ENCODE data around the gene FAM217B.

The FAM217B gene

DNA sequence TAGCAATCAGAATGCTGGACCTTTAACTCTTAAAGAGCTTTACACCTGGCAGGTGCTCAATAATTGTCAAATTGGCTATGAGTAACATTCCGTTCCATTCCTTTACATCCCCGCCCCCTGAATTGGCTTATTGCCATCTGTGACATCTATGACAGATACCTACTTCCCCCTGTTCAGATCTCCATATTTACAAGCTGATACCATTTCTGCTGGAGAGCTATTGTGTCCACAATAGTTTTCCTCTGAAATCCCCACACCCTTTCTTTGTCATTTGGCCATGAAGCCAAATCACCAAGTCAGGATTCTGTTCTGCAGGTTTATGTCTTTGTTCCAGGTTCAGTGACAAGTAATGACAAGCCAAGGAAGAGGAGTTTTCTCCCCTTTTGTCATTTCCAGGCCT lies 21.2 kb downstream of the FAM217B start:
- intact Hi-C loops (cut with DNase I; ENCODE audit: low total_unique reads): no loop called here
- Histone ChIP-seq H3K27ac (no peak overlapping the region), H3K36me3 (peaks cover 0 to 15% (median 12%) of the 10 kb centered on the region in 3 donors), H3K27me3 (no peaks in the 10 kb centered on the region), H3K4me1 (no peaks in the 10 kb centered on the region), H3K9me3 (no peaks in the 10 kb centered on the region), H3K4me3 (no peak overlapping the region)
- TF ChIP-seq, protein P1, sequence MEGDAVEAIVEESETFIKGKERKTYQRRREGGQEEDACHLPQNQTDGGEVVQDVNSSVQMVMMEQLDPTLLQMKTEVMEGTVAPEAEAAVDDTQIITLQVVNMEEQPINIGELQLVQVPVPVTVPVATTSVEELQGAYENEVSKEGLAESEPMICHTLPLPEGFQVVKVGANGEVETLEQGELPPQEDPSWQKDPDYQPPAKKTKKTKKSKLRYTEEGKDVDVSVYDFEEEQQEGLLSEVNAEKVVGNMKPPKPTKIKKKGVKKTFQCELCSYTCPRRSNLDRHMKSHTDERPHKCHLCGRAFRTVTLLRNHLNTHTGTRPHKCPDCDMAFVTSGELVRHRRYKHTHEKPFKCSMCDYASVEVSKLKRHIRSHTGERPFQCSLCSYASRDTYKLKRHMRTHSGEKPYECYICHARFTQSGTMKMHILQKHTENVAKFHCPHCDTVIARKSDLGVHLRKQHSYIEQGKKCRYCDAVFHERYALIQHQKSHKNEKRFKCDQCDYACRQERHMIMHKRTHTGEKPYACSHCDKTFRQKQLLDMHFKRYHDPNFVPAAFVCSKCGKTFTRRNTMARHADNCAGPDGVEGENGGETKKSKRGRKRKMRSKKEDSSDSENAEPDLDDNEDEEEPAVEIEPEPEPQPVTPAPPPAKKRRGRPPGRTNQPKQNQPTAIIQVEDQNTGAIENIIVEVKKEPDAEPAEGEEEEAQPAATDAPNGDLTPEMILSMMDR (IDR thresholded peaks at IDR 0.05): no peak
- no peak for DNase-seq

DNA sequence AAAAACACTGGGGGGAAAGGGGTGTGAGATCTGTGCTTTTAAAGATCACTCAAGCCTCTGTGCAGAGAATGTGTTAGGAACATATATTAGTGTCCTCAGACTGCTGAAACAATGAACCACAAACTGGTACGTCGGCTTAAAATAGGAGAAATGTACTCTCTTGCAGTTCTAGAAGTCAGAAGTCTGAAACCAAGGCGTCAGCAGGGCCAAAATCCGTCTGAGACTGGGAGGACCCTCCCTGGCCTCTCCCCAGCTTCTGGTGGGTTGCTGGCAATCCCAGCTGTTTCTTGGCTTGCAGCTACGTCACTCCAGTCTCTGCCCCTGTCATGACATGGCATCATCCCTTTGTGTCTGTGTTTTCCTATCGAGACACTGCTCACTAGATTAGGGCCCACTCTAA lies 22.0 kb downstream of the FAM217B start:
- no peak overlapping the region for H3K4me3 ChIP-seq
- intact Hi-C loops (cut with DNase I; ENCODE audit: low total_unique reads): no loop called here
- DNase-seq: no peak
- H3K27me3 ChIP-seq: no peaks in the 10 kb centered on the region
- no peak overlapping the region for H3K27ac ChIP-seq
- H3K4me1 ChIP-seq: no peaks in the 10 kb centered on the region
- TF ChIP-seq, protein P1 (IDR thresholded peaks at IDR 0.05): no peak
- H3K9me3 ChIP-seq: no peaks in the 10 kb centered on the region
- H3K36me3 ChIP-seq: peaks cover 0 to 15% (median 12%) of the 10 kb centered on the region in 3 donors

DNA sequence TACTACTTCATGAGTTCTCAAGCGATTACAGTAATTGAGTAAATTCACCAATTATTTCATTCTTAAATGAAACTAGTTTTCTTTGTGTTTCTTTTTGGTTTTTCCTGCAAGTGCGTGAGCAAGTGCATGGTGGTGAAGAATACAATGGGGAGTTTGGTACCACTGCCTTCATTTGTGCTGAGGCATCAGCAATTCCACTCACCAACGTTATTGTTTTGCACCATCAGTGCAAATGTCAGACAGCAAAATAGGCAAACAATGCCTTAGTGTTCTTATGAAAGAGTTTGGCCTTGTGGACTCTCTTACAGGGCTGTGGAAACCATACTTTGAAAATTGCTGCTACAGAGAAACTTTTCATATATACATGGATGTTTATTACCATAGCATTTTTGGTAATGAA lies 26.2 kb downstream of the FAM217B start:
- Histone ChIP-seq H3K4me1 (no peaks in the 10 kb centered on the region), H3K27me3 (no peaks in the 10 kb centered on the region), H3K9me3 (no peaks in the 10 kb centered on the region), H3K27ac (no peak overlapping the region), H3K4me3 (no peak overlapping the region), H3K36me3 (no peaks in the 10 kb centered on the region)
- TF ChIP-seq, protein P1 (IDR thresholded peaks at IDR 0.05): no peak
- intact Hi-C loops (cut with DNase I; ENCODE audit: low total_unique reads): no loop called here
- no peak for DNase-seq

DNA sequence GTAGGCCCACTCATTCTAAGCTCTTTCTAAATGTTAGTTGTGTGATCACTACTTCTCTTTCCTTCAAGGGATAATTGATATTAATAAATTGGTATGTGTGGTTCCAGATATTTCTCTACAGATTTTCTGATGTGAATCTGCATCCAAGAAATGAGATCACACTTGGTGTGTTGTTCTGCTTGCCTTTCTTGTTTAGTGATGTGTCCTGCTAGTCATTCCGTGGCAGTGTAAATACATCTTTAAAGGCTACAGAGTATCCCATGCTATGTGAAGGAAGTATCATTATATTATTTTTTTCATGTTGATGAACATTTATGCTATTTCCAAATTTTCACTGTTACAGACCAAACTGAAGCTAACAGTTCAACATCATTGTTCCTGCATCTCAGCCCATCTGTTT lies 31.2 kb downstream of the FAM217B start:
- no peak overlapping the region for H3K27ac ChIP-seq
- H3K27me3 ChIP-seq: no peaks in the 10 kb centered on the region
- no peaks in the 10 kb centered on the region for H3K36me3 ChIP-seq
- TF ChIP-seq, protein P1 (IDR thresholded peaks at IDR 0.05): no peak
- no peaks in the 10 kb centered on the region for H3K4me1 ChIP-seq
- intact Hi-C loops (cut with DNase I; ENCODE audit: low total_unique reads): no loop called here
- no peaks in the 10 kb centered on the region for H3K9me3 ChIP-seq
- no peak for DNase-seq
- no peak overlapping the region for H3K4me3 ChIP-seq

DNA sequence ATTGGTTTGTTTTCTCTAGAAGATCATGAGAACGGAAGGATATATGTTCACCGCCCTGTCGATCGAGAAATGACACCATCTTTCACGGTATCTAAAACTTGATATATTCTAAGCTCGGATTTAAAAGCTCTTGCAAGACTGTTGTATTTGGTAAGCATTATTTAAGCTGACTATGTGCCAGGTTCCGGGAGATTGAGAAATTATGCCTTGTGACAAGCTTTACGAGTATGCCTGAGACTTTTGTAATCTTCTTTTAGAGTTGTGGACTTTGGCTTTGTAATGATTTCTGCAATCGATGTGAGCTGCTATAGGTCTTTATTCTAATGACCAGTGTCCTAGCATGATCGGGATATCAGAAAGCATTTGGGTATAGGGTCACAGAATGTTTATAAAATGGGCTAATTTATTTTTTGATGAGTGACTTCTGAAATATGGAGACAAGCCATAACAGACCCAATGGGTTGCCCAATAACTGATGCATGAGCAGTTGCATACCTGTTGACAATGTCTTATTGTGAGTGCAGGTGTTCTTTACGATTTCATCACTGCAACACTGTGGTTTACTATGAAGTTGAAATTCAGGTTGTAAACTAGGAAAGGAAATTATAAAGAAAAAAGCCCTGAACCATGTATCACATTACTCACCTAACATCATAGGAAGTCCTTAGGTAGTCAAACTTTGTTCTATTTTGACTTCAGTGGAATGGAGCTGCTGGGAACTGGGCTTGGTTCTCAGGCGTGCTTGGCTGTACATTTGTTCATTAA lies 32.0 kb downstream of the FAM217B start:
- Histone ChIP-seq H3K4me3 (no peak overlapping the region), H3K27ac (no peak overlapping the region), H3K4me1 (no peaks in the 10 kb centered on the region), H3K36me3 (no peaks in the 10 kb centered on the region), H3K9me3 (no peaks in the 10 kb centered on the region), H3K27me3 (no peaks in the 10 kb centered on the region)
- TF ChIP-seq, protein P1 (IDR thresholded peaks at IDR 0.05): no peak
- DNase-seq: no peak
- intact Hi-C loops (cut with DNase I; ENCODE audit: low total_unique reads): no loop called here

Measured in tibial artery (tissue), 4 donors.